PC-3 (cell line): ENCODE results near the gene ISG20. TPM values are rescaled to one million over a fixed set of nuclear protein-coding genes. Genes with fewer than 3 reads are reported as not detected.

ENCODE experiments used
- ATAC-seq: fragments of 200-7000 bp; cut with Tn5 transposase; 2 replicates; pipeline ENCODE4 v1.9.1; 2020; ENCODE audit warnings: mild to moderate bottlenecking, moderate library complexity
- BruUV-seq: library from RNA; stranded (reverse); fragments of 400-500 nt; replicated peaks from 2 replicates; lab custom pipeline; 2021; lab: Mats Ljungman, UMichigan
- CTCF ChIA-PET: fragments of 300-600 bp; sonication (Branson Sonifier 250); formaldehyde crosslinking; loops from one replicate; lab custom pipeline; 2022; ENCODE audit warnings: antibody characterized with exemption; lab: Charles Lee
- POLR2A ChIA-PET: fragments of 300-600 bp; sonication (Branson Sonifier 250); formaldehyde crosslinking; loops from one replicate; lab custom pipeline; 2022; ENCODE audit warnings: antibody characterized with exemption; ENCODE audit not compliant: unreplicated experiment; lab: Charles Lee
- DNase-seq: peaks from one replicate; pipeline ENCODE4 v3.0.0-alpha.2; 2015
- H2AFZ ChIP-seq: fragments of 300-600 bp; sonication (generic); 2 replicates; pipeline ENCODE4 v1.6.0; 2016; ENCODE audit warnings: antibody characterized with exemption, low read length
- H3F3A ChIP-seq: fragments of 300-600 bp; sonication (generic); one replicate; pipeline ENCODE4 v1.6.0; 2017; ENCODE audit warnings: antibody characterized with exemption, low read length, control low read depth, mild to moderate bottlenecking; ENCODE audit not compliant: unreplicated experiment
- H3K27ac ChIP-seq: fragments of 300-600 bp; sonication (generic); 2 replicates; pipeline ENCODE4 v1.5.1; 2016; ENCODE audit warnings: mild to moderate bottlenecking, low read length
- H3K27me3 ChIP-seq: fragments of 300-600 bp; sonication (generic); 2 replicates; pipeline ENCODE4 v1.6.1; 2016; ENCODE audit warnings: low read length, mixed read lengths
- H3K36me3 ChIP-seq: fragments of 300-600 bp; sonication (generic); 2 replicates; pipeline ENCODE4 v1.6.1; 2016; ENCODE audit warnings: low read depth, mixed run types, low read length, mixed read lengths
- H3K4me1 ChIP-seq: fragments of 300-600 bp; sonication (generic); 2 replicates; pipeline ENCODE4 v1.5.1; 2016; ENCODE audit warnings: low read length; ENCODE audit not compliant: insufficient read depth
- H3K4me2 ChIP-seq: fragments of 300-600 bp; sonication (generic); 2 replicates; pipeline ENCODE4 v1.6.0; 2016; ENCODE audit warnings: low read length
- H3K4me3 ChIP-seq: fragments of 300-600 bp; sonication (generic); 2 replicates; pipeline ENCODE4 v1.5.1; 2016; ENCODE audit warnings: mild to moderate bottlenecking, low read length, mixed read lengths
- H3K79me2 ChIP-seq: fragments of 300-600 bp; sonication (generic); 2 replicates; pipeline ENCODE4 v1.6.1; 2017; ENCODE audit warnings: low read length, mixed read lengths
- H3K9ac ChIP-seq: fragments of 300-600 bp; sonication (generic); 2 replicates; pipeline ENCODE4 v1.6.0; 2016; ENCODE audit warnings: mild to moderate bottlenecking, low read length
- H3K9me2 ChIP-seq: fragments of 300-600 bp; sonication (generic); replicated peaks from 2 replicates; pipeline ENCODE4 v1.6.1; 2016; ENCODE audit warnings: mixed run types, low read length, mixed read lengths
- H3K9me3 ChIP-seq: fragments of 300-600 bp; sonication (generic); 2 replicates; pipeline ENCODE4 v1.6.1; 2016; ENCODE audit warnings: low read length, mixed read lengths
- H4K20me1 ChIP-seq: fragments of 300-600 bp; sonication (generic); 2 replicates; pipeline ENCODE4 v1.6.1; 2016; ENCODE audit warnings: low read length, mixed read lengths
- EZH2 ChIP-seq: fragments of 300-600 bp; sonication (generic); IDR thresholded peaks from one replicate; pipeline ENCODE4 v1.6.1; 2017; ENCODE audit warnings: antibody characterized with exemption, mild to moderate bottlenecking, low read length; ENCODE audit not compliant: unreplicated experiment
- EZH2phosphoT487 ChIP-seq: fragments of 300-600 bp; sonication (generic); IDR thresholded peaks from 2 replicates; pipeline ENCODE4 v1.6.1; 2018; ENCODE audit warnings: mild to moderate bottlenecking, antibody characterized with exemption, low read length, borderline replicate concordance
- intact Hi-C: fragments of 100-400 bp; cut with micrococcal nuclease; formaldehyde crosslinking; loops from 2 replicates; pipeline ENCODE4 v1.9.0; 2023
- total RNA-seq: library from RNA; depleted of rRNA; stranded (reverse); fragments of >200 nt; gene quantifications from 2 replicates; pipeline ENCODE4 v1.2.3, GENCODE V29; 2014
- TF ChIP-seq, protein P1 (sequence below): fragments of 300-600 bp; sonication (generic); conservative IDR thresholded peaks from 2 replicates; pipeline ENCODE4 v1.5.1; 2017; ENCODE audit warnings: antibody characterized with exemption, low read depth, mild to moderate bottlenecking, low read length

Gene ISG20
- total RNA-seq, 1 experiment from 2014 or later: 64.0 TPM

DNA sequence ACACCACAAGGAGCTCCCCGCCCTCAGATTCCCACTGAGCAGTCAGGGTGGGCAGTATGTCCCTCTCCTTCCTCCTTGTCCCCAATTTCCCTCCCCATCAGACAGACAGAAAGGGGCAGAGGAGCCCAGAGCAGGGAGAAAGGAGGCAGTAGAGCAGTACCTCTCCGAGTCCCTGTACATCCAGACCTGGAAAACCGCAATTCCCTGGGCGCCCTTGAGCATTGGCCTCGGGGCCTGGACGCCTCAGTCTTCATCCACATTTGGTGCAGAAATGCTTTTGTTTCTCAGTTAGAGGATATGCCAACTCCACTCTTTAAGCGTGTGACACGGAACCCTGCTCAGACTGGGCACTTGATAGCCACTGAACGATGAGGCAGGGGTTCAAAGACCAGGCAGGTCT lies 5.9 kb downstream of the ISG20 start:
- no TSS peak for BruUV-seq
- peaks cover 1% of the 10 kb centered on the region; the same call in 1 of the 2 replicates for H3K79me2 ChIP-seq
- DNase-seq: no peak
- H3K9ac ChIP-seq: no peak overlapping the region
- ChIA-PET CTCF (no interaction called here), POLR2A (no interaction called here)
- H3K9me2 ChIP-seq: no peaks in the 10 kb centered on the region
- no peak for TF ChIP-seq EZH2
- TF ChIP-seq EZH2phosphoT487: no peak
- TF ChIP-seq, protein P1, sequence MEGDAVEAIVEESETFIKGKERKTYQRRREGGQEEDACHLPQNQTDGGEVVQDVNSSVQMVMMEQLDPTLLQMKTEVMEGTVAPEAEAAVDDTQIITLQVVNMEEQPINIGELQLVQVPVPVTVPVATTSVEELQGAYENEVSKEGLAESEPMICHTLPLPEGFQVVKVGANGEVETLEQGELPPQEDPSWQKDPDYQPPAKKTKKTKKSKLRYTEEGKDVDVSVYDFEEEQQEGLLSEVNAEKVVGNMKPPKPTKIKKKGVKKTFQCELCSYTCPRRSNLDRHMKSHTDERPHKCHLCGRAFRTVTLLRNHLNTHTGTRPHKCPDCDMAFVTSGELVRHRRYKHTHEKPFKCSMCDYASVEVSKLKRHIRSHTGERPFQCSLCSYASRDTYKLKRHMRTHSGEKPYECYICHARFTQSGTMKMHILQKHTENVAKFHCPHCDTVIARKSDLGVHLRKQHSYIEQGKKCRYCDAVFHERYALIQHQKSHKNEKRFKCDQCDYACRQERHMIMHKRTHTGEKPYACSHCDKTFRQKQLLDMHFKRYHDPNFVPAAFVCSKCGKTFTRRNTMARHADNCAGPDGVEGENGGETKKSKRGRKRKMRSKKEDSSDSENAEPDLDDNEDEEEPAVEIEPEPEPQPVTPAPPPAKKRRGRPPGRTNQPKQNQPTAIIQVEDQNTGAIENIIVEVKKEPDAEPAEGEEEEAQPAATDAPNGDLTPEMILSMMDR: no peak
- H3F3A ChIP-seq: no peaks in the 10 kb centered on the region
- H3K9me3 ChIP-seq: no peaks in the 10 kb centered on the region
- no peaks in the 10 kb centered on the region for H3K36me3 ChIP-seq
- no peak for ATAC-seq
- no peak overlapping the region for H3K27ac ChIP-seq
- H2AFZ ChIP-seq: no peak overlapping the region
- H3K4me1 ChIP-seq: peaks cover 33% of the 10 kb centered on the region
- no peaks in the 10 kb centered on the region for H4K20me1 ChIP-seq
- intact Hi-C loops: no loop called here
- no peak overlapping the region for H3K4me2 ChIP-seq
- H3K27me3 ChIP-seq: no peaks in the 10 kb centered on the region
- H3K4me3 ChIP-seq: no peak overlapping the region

DNA sequence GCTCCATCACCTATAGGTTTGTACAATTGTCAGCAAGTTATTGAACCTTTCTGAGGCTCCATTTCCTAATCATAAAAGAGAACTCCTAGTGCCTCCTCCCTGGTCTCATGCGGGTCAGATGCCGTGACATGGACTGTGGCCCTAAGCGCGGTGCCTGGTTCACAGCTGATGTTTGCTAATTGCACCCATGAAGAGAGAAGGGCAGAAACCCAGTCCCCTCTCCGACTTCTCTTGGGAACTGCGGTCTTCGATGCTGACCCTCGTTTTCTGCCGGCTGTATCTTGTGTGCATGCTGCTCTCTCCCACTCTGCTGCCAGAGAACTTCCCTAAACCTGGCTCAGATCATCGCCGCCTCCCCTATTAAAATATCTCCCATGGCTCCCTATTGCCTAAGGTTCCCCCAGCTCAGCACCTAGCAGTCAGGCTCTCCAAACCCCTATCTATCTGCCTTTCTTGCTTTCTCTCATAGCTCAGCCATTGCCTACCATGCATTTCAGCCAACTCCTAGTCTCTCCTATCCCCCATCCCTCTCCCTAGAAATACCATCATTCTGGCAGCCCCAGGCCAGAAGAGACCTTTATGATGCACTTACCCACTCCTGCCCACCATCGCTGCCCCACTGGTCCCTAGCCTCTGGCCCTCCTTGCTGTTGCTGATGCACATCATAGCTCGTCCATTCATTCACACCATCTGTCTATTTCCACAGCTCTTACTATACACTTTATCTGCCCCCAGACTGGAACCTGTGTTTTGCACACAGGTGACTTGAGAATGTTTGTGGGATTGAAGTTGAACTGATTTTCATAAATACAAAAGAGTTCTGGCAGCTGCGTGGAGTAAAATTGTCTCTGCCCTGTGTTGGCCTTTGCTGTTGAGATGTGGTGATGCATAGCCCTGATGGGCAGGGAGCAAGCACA lies 6.6 kb downstream of the ISG20 start:
- Histone ChIP-seq H3K9me2 (no peaks in the 10 kb centered on the region), H3K4me3 (no peak overlapping the region), H3K36me3 (no peaks in the 10 kb centered on the region), H3K4me2 (no peak overlapping the region), H3K9ac (no peak overlapping the region), H3K79me2 (no peaks in the 10 kb centered on the region), H2AFZ (no peak overlapping the region), H3K27ac (no peak overlapping the region), H3K4me1 (peaks cover 32% of the 10 kb centered on the region), H3K9me3 (no peaks in the 10 kb centered on the region), H3K27me3 (no peaks in the 10 kb centered on the region), H3F3A (no peaks in the 10 kb centered on the region), H4K20me1 (no peaks in the 10 kb centered on the region)
- TF ChIP-seq EZH2phosphoT487 (no peak), EZH2 (no peak)
- TF ChIP-seq, protein P1: no peak
- ATAC-seq (no peak), DNase-seq (no peak)
- intact Hi-C loops: no loop called here
- ChIA-PET POLR2A (no interaction called here), CTCF (no interaction called here)
- BruUV-seq: no TSS peak

DNA sequence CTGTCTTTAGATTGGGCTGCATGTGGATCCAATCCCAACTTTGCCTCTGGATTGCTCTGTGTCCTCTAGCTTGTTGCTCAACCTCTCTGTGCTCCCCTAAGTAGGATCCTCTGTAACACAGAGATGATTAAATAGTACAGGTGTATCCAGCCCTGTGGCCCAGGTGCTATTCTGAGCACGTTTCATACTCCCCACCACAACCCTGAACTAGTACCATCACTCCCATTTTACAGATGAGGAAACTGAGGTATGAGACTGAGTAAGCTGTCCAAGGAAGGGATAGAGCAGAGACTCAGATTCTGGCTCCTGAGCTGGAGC lies 7.2 kb downstream of the ISG20 start:
- ATAC-seq: no peak
- POLR2A ChIA-PET: no interaction called here
- Histone ChIP-seq H4K20me1 (no peaks in the 10 kb centered on the region), H2AFZ (no peak overlapping the region), H3K9me3 (no peaks in the 10 kb centered on the region), H3K4me1 (peaks cover 32% of the 10 kb centered on the region), H3K36me3 (no peaks in the 10 kb centered on the region), H3K27me3 (no peaks in the 10 kb centered on the region), H3K9ac (no peak overlapping the region), H3F3A (no peaks in the 10 kb centered on the region), H3K79me2 (no peaks in the 10 kb centered on the region), H3K4me2 (no peak overlapping the region), H3K9me2 (no peaks in the 10 kb centered on the region), H3K27ac (no peak overlapping the region), H3K4me3 (no peak overlapping the region)
- no peak for DNase-seq
- CTCF ChIA-PET: no interaction called here
- intact Hi-C loops: no loop called here
- no TSS peak for BruUV-seq
- TF ChIP-seq, protein P1: no peak
- TF ChIP-seq EZH2 (no peak), EZH2phosphoT487 (no peak)
